OCI-LY1 (cell line): ENCODE data around the gene GMIP.

Source experiments
- H2AFZ ChIP-seq: fragments of 200-600 bp; sonication (generic), shearing (Covaris generic); 2 replicates; pipeline ENCODE4 v1.6.0; 2014; ENCODE audit warnings: antibody characterized with exemption, mild to moderate bottlenecking, low read length
- H3F3A ChIP-seq: fragments of 200-600 bp; sonication (generic), shearing (Covaris generic); 2 replicates; pipeline ENCODE4 v1.6.0; 2014; ENCODE audit warnings: mild to moderate bottlenecking, antibody characterized with exemption, low read length, moderate library complexity; ENCODE audit not compliant: insufficient read depth
- H3K27ac ChIP-seq: fragments of 200-600 bp; sonication (generic); 2 replicates; pipeline ENCODE4 v1.5.1; 2014; ENCODE audit warnings: low read length, mixed run types, mild to moderate bottlenecking, low read depth; ENCODE audit not compliant: poor library complexity, severe bottlenecking
- H3K27me3 ChIP-seq: fragments of 200-600 bp; sonication (generic); 2 replicates; pipeline ENCODE4 v1.6.0; 2014; ENCODE audit warnings: antibody characterized with exemption, mild to moderate bottlenecking, low read length, moderate library complexity; ENCODE audit not compliant: insufficient read depth
- H3K36me3 ChIP-seq: fragments of 200-600 bp; sonication (generic); 2 replicates; pipeline ENCODE4 v1.6.1; 2014; ENCODE audit warnings: mild to moderate bottlenecking, antibody characterized with exemption, low read length, moderate library complexity, mixed read lengths; ENCODE audit not compliant: insufficient read depth
- H3K4me1 ChIP-seq: fragments of 200-600 bp; sonication (generic); 2 replicates; pipeline ENCODE4 v1.5.1; 2014; ENCODE audit warnings: mild to moderate bottlenecking, low read length, moderate library complexity; ENCODE audit not compliant: insufficient read depth, severe bottlenecking
- H3K4me2 ChIP-seq: fragments of 200-600 bp; sonication (generic), shearing (Covaris generic); 2 replicates; pipeline ENCODE4 v1.6.1; 2014; ENCODE audit warnings: low read length
- H3K4me3 ChIP-seq: fragments of 200-600 bp; sonication (generic); 2 replicates; pipeline ENCODE4 v1.5.1; 2014; ENCODE audit warnings: low read length, low read depth, mild to moderate bottlenecking, mixed read lengths; ENCODE audit not compliant: poor library complexity, severe bottlenecking
- H3K79me2 ChIP-seq: fragments of 200-600 bp; shearing (Covaris generic); 2 replicates; pipeline ENCODE4 v1.6.1; 2016; ENCODE audit warnings: mixed run types, low read length, mixed read lengths; ENCODE audit not compliant: insufficient read depth
- H3K9ac ChIP-seq: fragments of 200-600 bp; sonication (generic), shearing (Covaris generic); 2 replicates; pipeline ENCODE4 v1.6.1; 2014; ENCODE audit warnings: mild to moderate bottlenecking, low read length, mixed read lengths
- H3K9me2 ChIP-seq: fragments of 200-600 bp; sonication (generic), shearing (Covaris generic); 2 replicates; pipeline ENCODE4 v1.6.1; 2014; ENCODE audit warnings: low read depth, mild to moderate bottlenecking, low read length, mixed read lengths
- H3K9me3 ChIP-seq: fragments of 200-600 bp; shearing (Covaris generic); 2 replicates; pipeline ENCODE4 v1.6.1; 2014; ENCODE audit warnings: low read length, mixed read lengths
- H4K20me1 ChIP-seq: fragments of 200-600 bp; sonication (generic), shearing (Covaris generic); 2 replicates; pipeline ENCODE4 v1.6.0; 2016; ENCODE audit warnings: mild to moderate bottlenecking, low read length; ENCODE audit not compliant: insufficient read depth
- CTCF ChIP-seq: fragments of 200-600 bp; sonication (generic), shearing (Covaris generic); IDR thresholded peaks from 2 replicates; pipeline ENCODE4 v1.5.1; 2017; ENCODE audit warnings: mild to moderate bottlenecking, antibody characterized with exemption, low read length, moderate library complexity, mixed read lengths
- EZH2 ChIP-seq: fragments of 200-600 bp; sonication (generic), shearing (Covaris generic); IDR thresholded peaks from 2 replicates; pipeline ENCODE4 v1.8.0; 2017; ENCODE audit warnings: borderline replicate concordance, mixed run types, mild to moderate bottlenecking, antibody characterized with exemption, low read length, moderate library complexity, mixed read lengths

GMIP gene

GRCh38 chr19:19645233-19645870 lies 1.9 kb upstream of the GMIP start:
- Histone ChIP-seq H3K4me3 (no peak overlapping the region), H3K27ac (peak overlapping the region; percentile 90), H3K9me3 (no peaks in the 10 kb centered on the region), H3K9ac (no peak overlapping the region), H3K9me2 (no peaks in the 10 kb centered on the region), H2AFZ (no peak overlapping the region), H3K4me1 (peaks cover 17% of the 10 kb centered on the region), H3K36me3 (peaks cover 77% of the 10 kb centered on the region), H3K4me2 (no peak overlapping the region), H3K79me2 (peaks cover 8% of the 10 kb centered on the region), H4K20me1 (no peaks in the 10 kb centered on the region), H3K27me3 (no peaks in the 10 kb centered on the region), H3F3A (no peaks in the 10 kb centered on the region)
- TF ChIP-seq EZH2 = no peak
- no peak for TF ChIP-seq CTCF

GRCh38 chr19:19644054-19644388 lies 564 bp upstream of the GMIP start:
- H3K4me2 ChIP-seq = peak overlapping the region; percentile 98; the same call in 1 of the 2 replicates
- peaks cover 17% of the 10 kb centered on the region for H3K4me1 ChIP-seq
- H3K9ac ChIP-seq = peak overlapping the region; percentile 100; the same call in 1 of the 2 replicates
- TF ChIP-seq EZH2 = no peak
- TF ChIP-seq CTCF = no peak
- peak overlapping the region; percentile 90 for H3K27ac ChIP-seq
- peak overlapping the region; percentile 99 for H3K4me3 ChIP-seq
- H3K9me3 ChIP-seq = no peaks in the 10 kb centered on the region
- H3F3A ChIP-seq = no peaks in the 10 kb centered on the region
- peaks cover 8% of the 10 kb centered on the region for H3K79me2 ChIP-seq
- no peak overlapping the region for H2AFZ ChIP-seq
- no peaks in the 10 kb centered on the region for H4K20me1 ChIP-seq
- no peaks in the 10 kb centered on the region for H3K27me3 ChIP-seq
- H3K9me2 ChIP-seq = no peaks in the 10 kb centered on the region
- peaks cover 77% of the 10 kb centered on the region for H3K36me3 ChIP-seq

GRCh38 chr19:19642506-19643157 lies 825 bp downstream of the GMIP start:
- Histone ChIP-seq H3K9me2 (no peaks in the 10 kb centered on the region), H3K79me2 (peaks cover 8% of the 10 kb centered on the region), H2AFZ (no peak overlapping the region), H3K27me3 (no peaks in the 10 kb centered on the region), H3K9ac (peak overlapping the region; percentile 100), H3K36me3 (peaks cover 79% of the 10 kb centered on the region), H3K4me2 (peak overlapping the region; percentile 98), H3F3A (no peaks in the 10 kb centered on the region), H4K20me1 (no peaks in the 10 kb centered on the region), H3K4me1 (peaks cover 17% of the 10 kb centered on the region), H3K4me3 (peak overlapping the region; percentile 99), H3K27ac (peak overlapping the region; percentile 90), H3K9me3 (no peaks in the 10 kb centered on the region)
- TF ChIP-seq CTCF (no peak), EZH2 (no peak)
